GM03348 (cell line): ENCODE measurements around the gene MINDY1.

Source experiments
- DNase-seq: peaks from one replicate; pipeline ENCODE4 v3.0.0; 2012; ENCODE audit warnings: low spot score

MINDY1 gene

DNA sequence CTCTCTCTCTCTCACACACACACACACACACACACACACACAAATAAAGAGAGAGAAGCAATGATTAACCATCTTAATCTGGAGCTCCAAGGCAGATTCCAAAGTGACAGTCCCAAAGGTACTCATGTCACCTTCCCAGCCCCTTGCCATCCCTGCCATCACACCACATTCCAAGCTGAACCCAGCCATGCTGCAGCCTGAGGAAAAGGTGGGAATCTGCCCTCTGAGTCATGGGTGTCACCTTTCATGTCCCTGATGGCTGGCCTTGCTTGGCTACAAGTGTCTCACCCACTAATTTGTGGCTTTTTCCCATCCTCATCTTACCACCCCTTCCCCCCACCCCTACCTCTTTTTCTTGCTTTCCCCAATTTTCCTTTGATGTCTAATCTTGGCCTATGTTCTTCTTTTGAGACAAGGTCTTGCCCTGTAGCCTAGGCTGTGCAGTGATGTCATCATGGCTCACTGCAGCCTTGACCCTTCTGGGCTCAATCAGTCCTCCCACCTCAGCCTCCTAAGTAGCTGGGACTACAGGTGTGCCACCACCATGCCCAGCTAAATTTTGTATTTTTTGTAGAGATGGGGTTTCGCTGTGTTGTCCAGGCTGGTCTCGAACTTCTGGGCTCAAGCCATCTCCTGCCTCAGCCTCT lies 21.4 kb downstream of the MINDY1 start:
- DNase-seq: no peak

DNA sequence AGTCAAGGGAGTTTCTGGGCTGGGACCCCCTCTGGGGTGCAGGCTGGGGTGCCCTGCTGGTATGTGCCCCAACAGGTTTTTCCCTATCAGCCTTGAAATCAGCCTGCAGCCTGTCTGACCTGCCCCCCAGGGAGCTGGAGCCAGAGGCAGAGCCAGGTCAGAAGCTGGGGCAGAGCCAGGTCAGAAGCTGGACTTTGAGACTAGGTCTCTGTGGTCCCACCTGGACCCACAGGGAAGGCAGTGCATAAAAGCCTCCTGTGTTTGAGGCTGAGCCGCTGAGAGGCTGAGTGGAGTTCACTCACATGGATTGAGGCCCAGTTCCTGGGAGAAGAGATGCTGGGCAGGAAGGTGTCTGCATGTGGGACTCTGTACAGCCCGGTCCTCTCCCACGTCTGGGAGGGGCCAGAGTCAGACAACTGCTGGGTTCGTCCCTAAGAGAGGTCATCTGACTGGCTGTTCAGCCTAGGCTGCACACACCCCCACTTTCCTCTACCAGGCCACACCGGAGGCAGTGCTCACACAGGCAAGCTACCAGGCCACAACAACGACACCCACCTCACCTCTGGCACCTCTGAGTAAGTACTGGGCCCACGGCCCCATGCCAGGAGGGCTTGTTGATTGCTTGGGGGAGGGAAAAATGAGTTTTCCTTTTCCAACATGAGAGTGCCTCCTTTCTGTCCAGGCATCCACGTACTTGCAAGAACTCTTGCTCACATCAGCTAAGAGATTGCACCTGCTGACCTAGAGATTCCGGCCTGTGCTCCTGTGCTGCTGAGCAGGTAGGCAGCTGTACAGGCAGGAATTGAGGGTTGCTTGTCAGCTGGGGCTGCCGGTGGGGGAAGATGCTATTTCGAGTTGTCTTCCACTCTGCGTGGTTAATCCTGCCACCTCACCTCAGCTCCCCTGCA lies 24.6 kb downstream of the MINDY1 start, which contains the start of gene ANXA9:
ANXA9 (plus strand) TSS at position 488 of the 908 bp plus-strand sequence. CDS start 814 bp downstream, outside the sequence.
- peak; percentile 22 for DNase-seq

DNA sequence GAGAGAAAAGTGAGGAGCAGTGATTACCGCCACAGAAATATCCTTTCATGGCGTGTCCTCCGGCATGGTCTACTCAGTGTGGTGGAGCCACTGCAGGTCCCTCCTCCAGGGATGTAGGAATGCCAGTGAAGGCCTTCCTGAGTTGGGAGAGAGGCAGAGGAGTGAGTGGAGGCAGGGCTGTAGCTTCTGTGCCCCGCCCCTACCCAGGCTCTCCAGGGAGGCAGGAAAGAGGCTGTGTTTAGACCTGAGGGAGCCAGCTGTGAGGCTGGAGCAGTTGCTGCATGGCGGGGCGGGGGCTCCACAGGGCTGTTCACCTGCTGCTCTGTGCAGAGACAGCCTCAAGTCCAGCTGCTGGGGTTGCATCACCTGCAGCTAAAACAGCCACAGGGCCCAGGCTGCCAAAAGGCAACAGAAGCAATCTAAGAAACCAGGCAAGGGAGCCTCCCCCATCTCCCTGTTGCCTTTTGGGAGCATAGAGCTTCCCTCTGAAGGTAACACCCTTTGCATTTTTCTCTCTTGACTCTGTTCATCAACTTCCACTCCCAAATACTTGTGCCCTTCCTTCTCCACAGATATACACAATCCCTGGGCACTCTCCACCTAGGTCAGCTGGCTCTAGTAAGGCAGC lies 25.4 kb downstream of the MINDY1 start:
- DNase-seq: peak; percentile 38

DNA sequence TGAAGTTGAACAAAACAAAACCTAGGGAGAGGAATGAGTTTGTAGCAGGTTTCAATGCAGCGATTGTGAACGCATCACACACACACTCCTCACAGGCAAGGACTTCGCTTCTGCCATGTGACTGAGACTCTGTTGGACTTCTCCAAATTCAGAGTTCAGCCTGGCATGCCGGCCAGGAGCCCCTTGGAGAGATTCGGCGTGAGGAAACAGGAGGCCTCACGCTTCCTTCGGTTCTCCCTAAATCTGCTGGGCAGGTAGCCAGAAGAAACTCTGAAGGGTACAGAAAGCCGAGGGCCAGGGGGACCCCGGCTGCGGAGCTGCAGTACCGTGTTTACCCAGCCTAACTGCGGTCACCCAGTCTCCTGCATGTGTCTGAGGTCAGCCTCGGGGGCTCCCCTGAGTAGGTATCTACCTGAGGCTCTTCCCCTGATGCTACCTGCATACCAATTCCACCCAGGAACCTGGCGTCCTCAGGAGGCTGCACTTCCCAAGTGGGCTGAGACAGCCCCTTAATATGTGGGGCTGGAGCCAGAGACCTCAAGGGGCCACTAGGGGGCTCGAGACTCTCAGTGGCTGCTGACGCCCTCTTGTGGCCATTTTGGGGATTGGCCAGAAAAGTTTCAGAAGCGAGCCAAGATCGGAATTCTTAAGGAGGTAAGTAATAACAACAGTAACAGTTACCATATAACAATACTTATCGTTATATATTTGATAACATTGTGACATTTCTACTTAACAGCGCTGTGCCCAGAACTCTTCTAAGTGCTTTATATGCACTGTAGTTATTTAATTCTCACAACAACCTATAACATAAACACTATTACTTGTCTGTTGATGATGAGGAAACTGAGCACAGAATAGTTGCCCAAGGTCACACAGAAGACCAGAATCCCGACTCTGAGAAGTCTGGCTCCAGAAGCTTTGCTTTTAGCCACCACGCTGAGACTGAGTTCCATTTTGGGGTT lies 27.3 kb downstream of the MINDY1 start:
- DNase-seq: peak; percentile 92

DNA sequence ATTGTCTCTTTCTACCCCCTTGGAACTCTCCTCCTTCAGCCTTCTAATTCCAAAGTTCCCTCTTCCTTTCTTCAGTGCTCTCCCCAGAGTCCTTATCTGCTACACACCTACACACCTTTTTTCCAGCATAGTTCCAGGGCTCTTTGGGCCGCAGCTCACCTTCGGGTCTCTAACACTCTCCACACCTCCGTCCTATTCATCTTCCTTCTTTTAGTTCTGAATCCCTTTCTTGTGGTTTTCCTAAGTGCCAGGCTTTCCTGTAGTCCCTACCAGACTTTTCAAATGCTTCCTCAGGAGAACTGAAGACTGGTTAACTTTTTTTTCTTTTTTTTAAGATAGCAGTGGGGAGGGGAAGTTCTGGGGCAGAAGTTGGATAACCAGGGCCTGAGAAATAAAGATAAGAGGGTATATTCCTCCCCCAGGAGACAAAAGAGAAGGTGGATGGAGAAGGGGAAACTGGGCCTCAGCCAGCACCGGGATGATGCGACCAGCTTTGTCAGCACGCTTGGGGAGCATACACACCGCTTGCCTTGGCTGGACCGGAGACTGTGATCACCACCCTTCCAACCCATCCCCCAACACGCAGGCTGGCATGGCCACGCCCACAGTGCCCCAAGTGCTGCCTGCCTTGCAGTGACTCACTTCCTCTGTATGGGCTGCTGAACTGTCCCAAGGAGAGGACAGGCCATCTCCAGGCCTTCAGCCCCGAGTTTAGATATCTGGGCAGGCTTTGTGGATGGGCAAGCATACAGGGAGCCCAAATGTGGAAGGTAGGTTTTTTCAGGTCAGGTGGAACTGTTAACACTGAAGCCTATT lies 29.6 kb downstream of the MINDY1 start:
- peak; percentile 54 for DNase-seq

DNA sequence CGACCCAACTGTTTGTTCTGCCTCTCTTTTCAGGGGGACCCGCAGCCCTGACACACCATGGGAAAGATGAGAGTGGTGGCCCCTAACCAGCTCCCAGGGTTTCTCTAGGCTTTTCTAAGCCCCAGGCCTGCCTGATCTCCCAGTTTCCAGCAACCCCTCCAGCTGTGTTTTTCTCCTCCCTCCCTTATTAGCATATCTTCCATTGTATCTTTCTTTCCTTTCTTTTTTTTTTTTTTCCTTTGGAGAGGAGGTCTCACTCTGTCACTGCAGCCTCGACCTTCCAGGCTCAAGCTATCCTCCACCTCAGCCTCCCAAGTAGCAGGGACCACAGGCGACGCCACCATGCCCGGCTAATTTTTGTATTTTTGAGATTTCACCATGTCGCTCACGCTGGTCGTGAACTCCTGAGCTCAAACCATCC lies 30.3 kb downstream of the MINDY1 start:
- DNase-seq: no peak

DNA sequence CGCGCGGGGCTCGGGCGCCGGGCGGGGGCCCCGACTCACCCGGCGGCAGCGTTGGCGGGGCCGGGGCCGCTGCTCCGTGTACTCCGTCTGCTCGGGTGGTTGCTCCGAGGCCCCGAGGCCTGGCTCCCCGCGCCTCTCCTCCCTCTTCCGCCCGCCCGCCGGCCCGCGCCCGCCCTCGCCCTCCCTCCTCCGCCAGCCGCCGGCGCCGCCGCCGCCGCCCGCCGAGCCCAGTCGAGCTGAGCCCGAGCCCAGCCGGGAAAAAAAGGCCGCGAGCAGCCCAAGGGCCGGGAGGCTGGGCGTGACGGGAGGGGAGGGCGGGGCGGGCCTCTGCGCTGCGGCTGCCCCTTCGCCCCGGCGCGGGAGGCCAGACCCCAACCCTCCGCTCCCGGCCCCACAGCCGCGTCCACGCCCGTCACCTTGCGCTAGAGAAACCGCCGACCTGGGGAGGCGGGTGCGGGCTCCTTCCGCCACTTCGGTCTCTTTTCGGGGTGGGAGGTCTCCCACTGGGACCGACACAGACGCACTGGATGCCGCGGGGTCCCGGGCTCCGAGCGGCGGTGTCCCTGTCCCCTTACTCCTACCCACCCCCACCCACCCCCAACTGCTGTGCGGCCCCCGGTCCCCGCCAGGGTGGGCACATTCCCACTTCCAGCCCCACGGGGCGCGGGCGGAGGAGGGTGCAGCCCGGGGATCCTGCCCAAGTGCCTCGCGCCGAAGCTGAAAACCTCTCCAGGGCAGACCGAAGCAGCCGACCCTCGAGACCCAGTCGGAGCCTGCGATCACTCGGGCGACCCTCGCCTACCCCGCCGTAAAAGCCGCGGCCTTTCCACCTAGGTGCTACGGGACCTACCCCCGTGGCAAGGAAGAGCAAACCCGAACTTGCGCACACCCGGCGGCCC lies 31.9 kb downstream of the MINDY1 start, which contains the start of gene CERS2:
CERS2 (minus strand) TSS at position 256 of the 899 bp plus-strand sequence. CDS start 5,745 bp downstream, outside the sequence.
- peak; percentile 96 for DNase-seq

DNA sequence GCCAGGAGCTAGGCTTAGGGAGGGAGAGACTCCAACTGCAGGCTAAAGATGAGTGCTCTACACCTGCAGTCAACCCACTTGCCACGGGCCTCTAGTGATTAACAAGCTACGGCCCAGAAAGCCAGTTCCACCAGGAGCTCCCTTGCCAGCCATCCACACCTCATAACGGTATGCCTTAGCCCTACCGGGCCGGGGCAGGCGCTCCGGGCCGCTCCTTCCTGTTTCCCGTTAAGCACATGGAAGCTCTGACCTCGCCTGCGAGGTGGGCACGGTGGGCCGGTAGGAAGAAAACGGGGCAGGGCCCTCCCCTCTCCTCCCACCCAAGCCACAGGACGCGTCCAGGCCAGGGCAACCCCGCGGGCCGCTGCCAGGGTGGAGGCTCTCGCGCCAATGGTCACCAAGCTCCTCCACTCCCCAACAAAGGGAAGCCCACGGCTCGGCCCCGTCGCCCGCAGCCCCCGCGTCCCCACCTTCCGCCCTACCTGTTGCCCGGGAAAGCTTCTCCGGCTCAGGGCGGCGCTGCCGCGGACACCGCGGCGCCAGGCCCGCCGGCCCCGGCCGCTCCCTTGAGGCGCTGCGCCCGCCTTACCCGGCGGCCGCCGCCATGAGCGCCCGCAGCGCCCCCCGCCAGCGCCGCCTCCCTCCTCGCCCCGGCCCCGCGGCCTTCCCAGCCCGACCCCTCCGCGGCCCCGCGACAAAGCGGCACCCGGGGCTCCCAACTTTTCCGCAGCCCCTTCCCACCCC lies 32.7 kb downstream of the MINDY1 start:
- DNase-seq: peak; percentile 74

DNA sequence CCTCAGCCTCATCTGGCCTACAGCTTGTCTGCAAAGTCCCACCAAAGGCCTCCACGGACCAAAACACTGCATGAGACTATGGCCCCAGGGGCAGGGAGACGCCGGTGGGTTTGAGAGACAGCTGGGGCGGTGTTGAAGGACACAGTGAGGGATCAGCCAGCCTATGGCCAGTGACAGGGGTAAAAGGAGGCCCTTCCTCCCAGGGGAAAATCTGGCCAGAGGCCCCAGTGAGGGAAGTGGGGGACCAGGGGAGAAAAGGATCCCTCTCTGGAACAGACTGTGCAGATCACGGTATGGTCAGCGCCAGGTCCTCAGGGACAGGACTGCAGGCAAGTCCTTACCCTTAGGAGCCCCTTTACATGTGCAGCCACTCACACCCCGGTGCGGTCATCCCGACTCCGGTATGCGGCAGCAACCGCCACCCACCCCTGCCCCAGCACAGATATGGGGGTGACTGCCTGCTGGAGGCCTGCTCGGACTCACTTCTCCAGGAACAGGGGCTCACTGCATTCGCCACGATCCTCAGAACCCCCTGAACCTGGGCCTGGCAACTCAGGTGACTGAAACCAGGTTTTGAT lies 33.4 kb downstream of the MINDY1 start:
- DNase-seq: peak; percentile 58

DNA sequence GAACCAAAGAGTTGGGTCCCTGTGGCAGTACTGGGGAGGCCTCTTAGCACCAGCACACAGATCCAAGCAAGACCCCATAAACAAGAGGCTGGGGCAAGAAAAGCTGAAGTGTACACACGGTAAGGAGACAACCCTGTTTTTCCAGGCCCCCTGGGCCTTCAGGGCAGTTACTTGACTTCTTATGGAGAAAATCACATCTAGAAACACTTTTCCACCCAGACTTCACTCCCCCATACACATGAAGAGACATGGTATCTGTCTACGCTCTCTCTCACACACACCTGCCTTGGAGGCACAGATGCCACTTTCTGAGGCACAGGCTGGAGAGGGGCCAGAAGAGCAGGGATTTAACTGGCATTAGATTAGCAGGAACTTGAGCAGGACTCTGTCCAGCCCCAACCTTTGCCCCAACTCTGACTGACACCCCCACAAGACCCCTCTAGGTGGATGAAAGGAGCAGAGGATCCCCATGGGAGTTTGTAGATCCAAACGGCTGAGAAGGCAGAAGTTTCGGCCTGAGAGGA lies 34.2 kb downstream of the MINDY1 start:
- DNase-seq: no peak

DNA sequence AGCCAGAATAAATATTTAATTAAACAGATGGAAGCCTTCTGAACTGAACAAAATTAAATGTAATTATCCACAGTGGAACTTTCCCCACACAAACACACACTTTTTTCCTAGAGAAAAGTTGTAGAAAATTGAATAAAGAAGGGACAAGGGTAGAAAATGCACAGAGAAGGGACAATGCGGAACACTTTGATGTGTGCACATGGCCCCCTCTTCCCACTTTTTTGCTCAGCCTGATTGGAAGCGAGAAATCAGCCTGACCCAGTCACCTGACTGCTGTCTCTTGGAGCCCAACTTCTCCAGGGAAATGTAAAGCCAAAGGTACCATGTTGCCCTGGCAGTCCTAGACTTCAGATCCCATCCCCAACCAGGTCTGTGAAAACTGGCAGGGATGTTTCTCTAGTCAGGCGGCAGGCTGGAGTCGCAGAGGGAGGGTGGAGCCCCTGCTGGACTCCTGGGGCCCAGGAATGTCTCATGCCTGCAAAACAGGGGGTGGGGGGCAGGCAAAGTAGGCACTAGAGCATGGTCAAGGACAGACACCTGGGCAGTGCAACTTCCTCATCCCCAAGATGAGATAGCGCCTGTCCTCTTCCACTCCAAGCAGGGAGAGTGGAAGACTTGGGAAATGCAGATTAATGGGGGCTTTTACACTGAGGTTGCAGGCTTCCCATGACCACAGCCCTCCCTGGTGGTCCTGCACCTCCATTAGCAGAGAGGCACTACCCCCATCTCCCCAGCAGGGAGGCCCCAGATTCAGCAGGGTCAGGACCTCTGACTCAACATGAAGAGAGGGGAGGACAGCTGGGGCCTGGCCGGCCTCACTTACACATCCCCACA lies 34.9 kb downstream of the MINDY1 start:
- peak; percentile 41 for DNase-seq

DNA sequence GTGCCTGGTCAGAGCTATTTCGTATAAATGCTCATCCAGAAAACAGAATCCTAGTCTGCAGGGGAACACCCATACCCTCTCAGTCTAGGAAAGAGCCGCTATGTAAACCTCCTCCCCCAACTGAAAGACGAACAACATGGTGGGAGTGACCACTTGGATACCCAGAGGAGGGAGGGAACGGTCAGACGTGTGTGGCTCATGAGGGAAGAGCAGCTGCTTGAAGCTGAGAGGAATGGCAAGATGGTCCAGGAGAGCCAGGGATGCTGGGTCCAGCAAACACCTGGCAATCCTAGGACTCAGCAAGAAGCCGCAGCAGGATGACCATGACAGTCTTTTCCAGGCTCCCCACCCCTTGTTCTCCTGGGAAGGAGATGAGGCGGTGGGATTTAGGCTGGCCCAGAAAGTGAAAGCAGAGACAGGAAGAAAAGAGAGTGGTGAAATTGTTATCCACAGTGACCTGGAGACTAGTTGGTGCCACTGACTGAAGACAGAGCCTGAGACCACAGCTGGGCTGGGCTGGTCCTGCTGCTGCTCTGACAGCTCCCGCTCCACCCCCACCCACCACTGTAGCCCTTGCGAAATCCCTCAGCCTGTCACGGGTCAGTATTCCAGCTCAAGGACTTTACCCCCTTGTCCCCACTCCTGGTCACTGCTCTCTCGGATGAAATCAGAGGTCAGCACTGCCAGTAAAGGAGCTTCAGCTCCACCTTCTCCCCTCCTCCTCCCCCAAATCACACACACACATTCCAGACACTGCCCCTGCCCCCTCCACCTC lies 35.7 kb downstream of the MINDY1 start:
- DNase-seq: peak; percentile 84

DNA sequence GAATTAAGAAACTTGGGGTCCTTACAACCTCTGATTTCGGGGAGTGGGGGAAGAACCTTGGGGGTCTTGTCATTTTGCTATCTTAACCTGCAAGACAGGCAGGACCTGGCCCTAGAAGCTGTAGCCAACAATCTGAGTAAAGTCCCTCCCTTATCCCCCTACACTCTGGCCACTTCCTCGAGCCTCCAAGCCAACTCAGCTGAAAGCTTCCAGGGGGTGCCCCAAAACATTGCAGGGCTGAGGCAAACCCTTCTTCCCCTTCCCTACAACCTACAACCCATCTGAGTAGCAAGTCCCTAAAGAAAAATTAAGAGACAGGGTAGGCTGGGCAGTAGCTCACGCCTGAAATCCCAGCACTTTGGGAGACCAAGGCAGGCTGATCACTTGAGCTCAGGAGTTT lies 37.1 kb downstream of the MINDY1 start:
- DNase-seq: no peak

DNA sequence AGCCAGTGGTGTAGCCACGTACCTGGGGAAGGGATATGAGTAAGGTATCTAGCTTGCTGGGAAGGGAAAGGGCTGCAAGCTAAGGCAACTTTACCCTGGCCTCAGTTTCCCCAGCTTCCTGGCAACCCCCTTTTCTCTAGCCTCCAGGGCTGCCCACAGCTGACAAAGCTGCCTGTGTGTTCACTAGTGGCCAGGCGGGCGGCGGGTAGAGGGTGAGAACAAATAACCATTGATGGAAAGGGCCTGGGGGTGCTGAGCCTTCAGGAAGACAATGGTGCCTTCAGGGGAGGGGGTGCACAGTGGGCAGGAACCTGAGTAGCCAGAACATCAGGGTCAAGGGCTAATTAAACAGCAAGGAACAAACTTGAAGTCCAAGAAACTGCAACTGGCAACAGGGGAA lies 38.2 kb downstream of the MINDY1 start:
- DNase-seq: no peak

DNA sequence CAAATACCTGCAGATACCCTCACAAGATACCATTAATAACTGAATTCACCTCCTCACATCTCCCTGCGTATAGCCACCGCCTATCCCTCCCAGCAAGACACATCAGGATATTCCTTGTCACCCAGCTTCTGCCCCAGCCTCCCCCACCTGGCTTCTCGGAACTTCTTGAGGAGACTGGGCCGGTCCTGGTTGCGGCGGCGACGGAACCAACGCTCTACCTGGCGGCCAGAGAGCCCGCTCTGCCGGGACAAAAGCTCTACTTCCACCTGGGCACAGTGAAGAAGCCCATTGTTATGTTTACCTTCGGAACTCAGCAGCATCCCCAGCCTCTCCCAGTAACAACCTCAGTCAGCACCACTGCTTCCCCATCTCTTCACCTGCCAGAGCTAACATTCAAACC lies 38.8 kb downstream of the MINDY1 start:
- no peak for DNase-seq

DNA sequence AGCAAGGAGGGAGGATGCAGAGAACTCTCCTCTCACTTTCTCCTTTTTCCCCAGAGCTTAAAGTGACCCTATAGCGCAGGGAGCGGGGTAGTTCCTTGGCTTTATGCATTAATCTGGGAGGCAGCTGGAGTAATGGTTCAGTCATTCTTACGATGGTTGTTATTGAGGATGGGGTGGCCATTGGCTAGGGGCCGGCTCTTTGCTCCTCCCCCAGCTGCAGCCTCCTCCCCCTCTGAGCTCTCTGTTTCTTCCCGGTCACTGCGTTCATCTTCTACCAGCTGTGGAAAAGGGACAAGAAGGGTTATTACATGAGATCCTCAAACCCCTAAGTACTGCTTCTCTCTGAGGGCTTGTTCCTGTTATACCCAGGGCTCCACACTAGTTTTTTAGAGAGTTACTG lies 40.7 kb downstream of the MINDY1 start:
- no peak for DNase-seq
